Neural progenitor cell (in vitro differentiated cells): Measurements from ENCODE around the gene ABL1.

Experiments used
- CTCF ChIP-seq: fragments of 200-600 bp; sonication (generic); IDR thresholded peaks from 2 replicates; pipeline ENCODE4 v1.5.1; 2017; ENCODE audit warnings: antibody characterized with exemption, mild to moderate bottlenecking
- EZH2 ChIP-seq: fragments of 200-600 bp; sonication (generic); IDR thresholded peaks from 2 replicates; pipeline ENCODE4 v1.6.1; 2017; ENCODE audit warnings: antibody characterized with exemption, mild to moderate bottlenecking, moderate library complexity

GRCh38 chr9:130920762-130921299 lies 85.8 kb downstream of the ABL1 start:
- TF ChIP-seq CTCF (no peak), EZH2 (no peak)
